IMR-90 (cell line): ENCODE results near the gene ST3GAL3. TPM values are rescaled to one million over a fixed set of nuclear protein-coding genes. Genes with fewer than 3 reads are reported as not detected.

Experiments used
- ATAC-seq: fragments of 200-7000 bp; cut with Tn5 transposase; 2 replicates; pipeline ENCODE4 v1.9.1; 2020; ENCODE audit warnings: low read depth, mild to moderate bottlenecking, moderate library complexity
- BruUV-seq: library from RNA; stranded (reverse); fragments of 400-500 nt; replicated peaks from 2 replicates; lab custom pipeline; 2021; lab: Mats Ljungman, UMichigan
- CTCF ChIA-PET: fragments of 300-600 bp; formaldehyde crosslinking; extraction: SDS; loops from one replicate; lab custom pipeline; 2021; ENCODE audit warnings: antibody characterized with exemption; lab: Yijun Ruan, JAX
- POLR2A ChIA-PET: fragments of 300-600 bp; sonication (Branson Sonifier 250); formaldehyde crosslinking; loops from one replicate; lab custom pipeline; 2022; ENCODE audit warnings: antibody characterized with exemption; ENCODE audit not compliant: unreplicated experiment; lab: Charles Lee
- DNase-seq: peaks from one replicate; pipeline ENCODE4 v3.0.0; 2013
- H2AFZ ChIP-seq: replicated peaks from 2 replicates; pipeline ENCODE3; 2013; ENCODE audit warnings: low read length, mild to moderate bottlenecking; ENCODE audit not compliant: poor library complexity
- H2AK5ac ChIP-seq: 2 replicates; pipeline ENCODE4 v1.6.1; 2013; ENCODE audit warnings: low read depth, low read length, inconsistent platforms
- H2AK9ac ChIP-seq: replicated peaks from 2 replicates; pipeline ENCODE3; 2013; ENCODE audit warnings: mild to moderate bottlenecking, low read depth, low read length, moderate library complexity; ENCODE audit not compliant: poor library complexity
- H2BK120ac ChIP-seq: 2 replicates; pipeline ENCODE4 v1.6.1; 2013; ENCODE audit warnings: low read depth, low read length, inconsistent platforms
- H2BK15ac ChIP-seq: 3 replicates; pipeline ENCODE4 v1.6.1; 2013; ENCODE audit warnings: low read depth, low read length, inconsistent platforms
- H2BK20ac ChIP-seq: 2 replicates; pipeline ENCODE4 v1.6.1; 2013; ENCODE audit warnings: low read depth, mild to moderate bottlenecking, inconsistent platforms, low read length, moderate library complexity
- H2BK5ac ChIP-seq: 2 replicates; pipeline ENCODE4 v1.6.1; 2013; ENCODE audit warnings: mild to moderate bottlenecking, low read depth, low read length, inconsistent platforms; ENCODE audit not compliant: poor library complexity, severe bottlenecking
- H3K14ac ChIP-seq: replicated peaks from 2 replicates; pipeline ENCODE4 v1.6.1; 2013; ENCODE audit warnings: low read depth, low read length, inconsistent platforms
- H3K18ac ChIP-seq: 2 replicates; pipeline ENCODE4 v1.6.1; 2013; ENCODE audit warnings: low read depth, low read length, control low read depth
- H3K23ac ChIP-seq: 2 replicates; pipeline ENCODE4 v1.6.1; 2013; ENCODE audit warnings: low read depth, low read length, inconsistent platforms
- H3K27ac ChIP-seq: 2 replicates; pipeline ENCODE4 v1.5.1; 2013; ENCODE audit warnings: mild to moderate bottlenecking, control low read depth, low read length; ENCODE audit not compliant: insufficient read depth
- H3K27me3 ChIP-seq: 2 replicates; pipeline ENCODE4 v1.6.1; 2013; ENCODE audit warnings: low read length; ENCODE audit not compliant: control insufficient read depth, insufficient read depth
- H3K36me3 ChIP-seq: 2 replicates; pipeline ENCODE4 v1.6.1; 2013; ENCODE audit warnings: low read length, mixed read lengths; ENCODE audit not compliant: control insufficient read depth, insufficient read depth
- H3K4ac ChIP-seq: 2 replicates; pipeline ENCODE4 v1.6.1; 2013; ENCODE audit warnings: low read depth, low read length, inconsistent platforms
- H3K4me1 ChIP-seq: 2 replicates; pipeline ENCODE4 v1.6.1; 2013; ENCODE audit warnings: low read length, mixed read lengths; ENCODE audit not compliant: control insufficient read depth, insufficient read depth
- H3K4me2 ChIP-seq: 2 replicates; pipeline ENCODE4 v1.6.1; 2013; ENCODE audit warnings: low read depth, mild to moderate bottlenecking, control low read depth, low read length, moderate library complexity
- H3K4me3 ChIP-seq: 2 replicates; pipeline ENCODE4 v1.5.1; 2013; ENCODE audit warnings: low read depth, mild to moderate bottlenecking, control low read depth, low read length, moderate library complexity; ENCODE audit not compliant: insufficient read depth
- H3K56ac ChIP-seq: 2 replicates; pipeline ENCODE4 v1.6.1; 2013; ENCODE audit warnings: low read length, inconsistent platforms; ENCODE audit not compliant: insufficient read depth; ENCODE audit errors: extremely low read depth
- H3K79me1 ChIP-seq, 2 experiments: 2 replicates each; pipeline ENCODE4 v1.6.1; 2013; ENCODE audit warnings: low read length in 2 of 2, inconsistent platforms in 1 of 2, low read depth in 1 of 2
- H3K9ac ChIP-seq: 2 replicates; pipeline ENCODE4 v1.6.1; 2013; ENCODE audit warnings: low read depth, low read length, control low read depth
- H3K9me1 ChIP-seq: 2 replicates; pipeline ENCODE4 v1.6.1; 2013; ENCODE audit warnings: low read length, inconsistent platforms; ENCODE audit not compliant: insufficient read depth
- H3K9me3 ChIP-seq: 2 replicates; pipeline ENCODE4 v1.6.1; 2013; ENCODE audit warnings: low read length; ENCODE audit not compliant: control insufficient read depth, insufficient read depth
- H4K20me1 ChIP-seq: 2 replicates; pipeline ENCODE4 v1.6.1; 2013; ENCODE audit warnings: low read length, inconsistent platforms; ENCODE audit not compliant: insufficient read depth
- H4K5ac ChIP-seq: 2 replicates; pipeline ENCODE4 v1.6.1; 2013; ENCODE audit warnings: mild to moderate bottlenecking, low read depth, low read length, control low read depth
- H4K8ac ChIP-seq, 2 experiments: 2 replicates each; pipeline ENCODE4 v1.6.1; 2013; ENCODE audit warnings: low read depth in 2 of 2, low read length in 2 of 2, control low read depth in 1 of 2, inconsistent platforms in 1 of 2
- H4K91ac ChIP-seq: 2 replicates; pipeline ENCODE4 v1.6.1; 2013; ENCODE audit warnings: low read depth, low read length, inconsistent platforms; ENCODE audit not compliant: insufficient read depth
- BHLHE40 ChIP-seq: fragments of 150-350 bp; IDR thresholded peaks from 2 replicates; pipeline ENCODE4 v1.6.1; 2016; ENCODE audit warnings: mild to moderate bottlenecking, low read depth, low read length
- CEBPB ChIP-seq: IDR thresholded peaks from 2 replicates; pipeline ENCODE4 v1.6.1; 2012; ENCODE audit warnings: low read depth, low read length, improper control_type of control experiment
- MAZ ChIP-seq: IDR thresholded peaks from 2 replicates; pipeline ENCODE4 v1.6.1; 2012; ENCODE audit warnings: low read depth, mild to moderate bottlenecking, low read length, improper control_type of control experiment, moderate library complexity, borderline replicate concordance
- RCOR1 ChIP-seq: IDR thresholded peaks from 2 replicates; pipeline ENCODE4 v1.6.1; 2012; ENCODE audit warnings: mild to moderate bottlenecking, low read length, improper control_type of control experiment; ENCODE audit not compliant: insufficient replicate concordance
- USF2 ChIP-seq: fragments of 150-350 bp; IDR thresholded peaks from 2 replicates; pipeline ENCODE4 v1.6.1; 2017; ENCODE audit warnings: mild to moderate bottlenecking, antibody characterized with exemption, low read length, low read depth
- WGBS, 2 experiments: methylation state at CpG; one replicate each; pipeline versions ENCODE4 v1.1.5 to v1.1.7; 2013; ENCODE audit warnings: missing lambda C conversion rate in 2 of 2; ENCODE audit not compliant: insufficient read length in 1 of 2; ENCODE audit errors: extremely low coverage in 2 of 2; 5-methylcytosine and 5-hydroxymethylcytosine counted together
- dilution Hi-C: fragments of 300-500 bp; cut with HindIII; formaldehyde crosslinking; loops from one replicate; pipeline ENCODE4 v1.14.3; 2018; ENCODE audit warnings: low sequenced_read_pairs; ENCODE audit not compliant: unreplicated experiment
- in situ Hi-C: fragments of 300-500 bp; cut with MboI; formaldehyde crosslinking; loops from 3 replicates; pipeline ENCODE4 v1.14.3; 2019; ENCODE audit warnings: low sequenced_read_pairs, inconsistent platforms, mixed read lengths
- intact Hi-C: fragments of 100-400 bp; cut with micrococcal nuclease; formaldehyde crosslinking; loops from 2 replicates; pipeline ENCODE4 v1.10.0; 2022
- microRNA-seq, 2 experiments: library from miRNA; stranded (forward) in 1 of 2; unstranded in 1 of 2; fragments of 10-50 nt in 1 of 2; fragments of <30 nt in 1 of 2; gene quantifications in 1 of 2; microRNA quantifications in 1 of 2; one replicate each; pipeline versions ENCODE3 to v1.1.0; 2013 to 2020; ENCODE audit not compliant: insufficient read depth in 1 of 2, insufficient read length in 1 of 2, unreplicated experiment in 1 of 2
- polyA plus RNA-seq, 3 experiments: library from polyadenylated mRNA; depleted of rRNA; stranded (reverse); fragments of >200 nt; gene quantifications; 2 replicates each; pipeline ENCODE4 v1.2.3, GENCODE V29; 2012; ENCODE audit warnings: low replicate concordance in 1 of 3
- small RNA-seq, 5 experiments: library from RNA; depleted of rRNA; stranded (forward); fragments of <200 nt; gene quantifications; one replicate each; pipeline ENCODE3, GENCODE V24; 2012
- total RNA-seq: library from RNA; depleted of rRNA; stranded (reverse); fragments of >200 nt; gene quantifications from 2 replicates; pipeline ENCODE4 v1.2.3, GENCODE V29; 2012; rRNA removed

Gene ST3GAL3
- total and polyA plus RNA-seq, 2 of the 4 experiments (the other 2 are of a cell fraction), result 12.0 to 14.8 TPM

- dilution Hi-C loops, result no loop called here
- in situ Hi-C loops, result no loop called here
- Histone ChIP-seq H2AK5ac (peak overlapping the region; percentile 76), H4K8ac (peak overlapping the region; percentile 65 to 79), H3K9ac (peak overlapping the region; percentile 75), H4K5ac (no peak overlapping the region), H2AK9ac (peak overlapping the region; percentile 100), H2BK120ac (peak overlapping the region; percentile 20; the same call in 1 of the 2 replicates), H3K9me3 (no peaks in the 10 kb centered on the region), H4K91ac (peak overlapping the region; percentile 90), H3K4ac (peak overlapping the region; percentile 95), H4K20me1 (peaks cover 55% of the 10 kb centered on the region), H2AFZ (peak overlapping the region; percentile 91), H3K27me3 (no peaks in the 10 kb centered on the region), H2BK5ac (peak overlapping the region; percentile 69), H3K4me1 (peaks cover 21% of the 10 kb centered on the region), H2BK15ac (peak overlapping the region; percentile 69; the same call in 1 of the 3 replicates), H3K56ac (0 out of 2 replicates have a peak overlapping the region, but pooled peaks have one; percentile 39), H3K27ac (peak overlapping the region; percentile 86), H3K4me2 (peak overlapping the region; percentile 96), H3K9me1 (peaks cover 41% of the 10 kb centered on the region), H3K36me3 (peaks cover 47% of the 10 kb centered on the region), H3K79me1 (peaks cover 47 to 83% of the 10 kb centered on the region in 2 experiments; a peak in 3 of 4 replicates), H2BK20ac (no peak overlapping the region), H3K14ac (peak overlapping the region; percentile 88), H3K4me3 (peak overlapping the region; percentile 72), H3K18ac (no peak overlapping the region), H3K23ac (peak overlapping the region; percentile 81)
- ATAC-seq, result peak; percentile 2
- WGBS, 2 experiments, result 60% methylated on average over 1 of the region's 13 CpGs; no CpG with 5 or more reads in 1 of the 2 experiments
- BruUV-seq, result no TSS peak
- TF ChIP-seq MAZ (no peak), CEBPB (peak; percentile 97), BHLHE40 (0 out of 2 replicates have a peak, but pooled peaks have one; percentile 10), RCOR1 (no peak), USF2 (no peak)
- intact Hi-C loops, result no loop called here
- CTCF ChIA-PET, result no interaction called here
- peak; percentile 56 for DNase-seq
- POLR2A ChIA-PET, result no interaction called here
Observed at GRCh38 chr1:43980255-43981134, 273.2 kb downstream of the ST3GAL3 start.

Small RNAs within 50 kb of the gene (microRNA-seq; reads per million reads assigned to microRNA genes)
- gene AL451062.2 (ENCODE audit: insufficient read depth, insufficient read length) (not detected), gene MIR6079 (ENCODE audit: unreplicated experiment) (not detected), gene RF00026 (ENCODE audit: insufficient read depth, insufficient read length) (not detected)

Small RNAs within 50 kb of the gene (small RNA-seq; reads per million reads assigned to genes)
- gene AL451062.2, result 0 reads per million in 5 experiments
- gene RF00026, result 0 reads per million in 5 experiments

Other genes starting within 250 kb of the ST3GAL3 start
- 25.8 and 27.8 TPM in 2 replicates for gene PTPRF, start 176.7 kb upstream of the ST3GAL3 start, total RNA-seq
- 92.3 and 103 TPM in 2 replicates for gene PTPRF, start 176.7 kb upstream of the ST3GAL3 start, polyA plus RNA-seq (2012; rRNA removed)
- 41.1 and 47.3 TPM in 2 replicates for gene KDM4A, start 57.4 kb upstream of the ST3GAL3 start, total RNA-seq
- gene KDM4A, start 57.4 kb upstream of the ST3GAL3 start, polyA plus RNA-seq (2012; rRNA removed), result 21.1 and 23.8 TPM in 2 replicates
- not detected in 2 replicates for gene ARTN, start 226.3 kb downstream of the ST3GAL3 start, total RNA-seq
- gene ARTN, start 226.3 kb downstream of the ST3GAL3 start, polyA plus RNA-seq (2012; rRNA removed), result 0.23 and 0.29 TPM in 2 replicates
- gene IPO13, start 239.4 kb downstream of the ST3GAL3 start, total RNA-seq, result 14.2 and 15.2 TPM in 2 replicates
- 18.7 and 19.0 TPM in 2 replicates for gene IPO13, start 239.4 kb downstream of the ST3GAL3 start, polyA plus RNA-seq (2012; rRNA removed)